IMR-90 (cell line): ENCODE results near the gene PPP1R12B. TPM values are rescaled to one million over a fixed set of nuclear protein-coding genes. Genes with fewer than 3 reads are reported as not detected.

Experiments
- ATAC-seq: fragments of 200-7000 bp; cut with Tn5 transposase; 2 replicates; pipeline ENCODE4 v1.9.1; 2020; ENCODE audit warnings: low read depth, mild to moderate bottlenecking, moderate library complexity
- BruUV-seq: library from RNA; stranded (reverse); fragments of 400-500 nt; replicated peaks from 2 replicates; lab custom pipeline; 2021; lab: Mats Ljungman, UMichigan
- CTCF ChIA-PET: fragments of 300-600 bp; formaldehyde crosslinking; extraction: SDS; loops from one replicate; lab custom pipeline; 2021; ENCODE audit warnings: antibody characterized with exemption; lab: Yijun Ruan, JAX
- POLR2A ChIA-PET: fragments of 300-600 bp; sonication (Branson Sonifier 250); formaldehyde crosslinking; loops from one replicate; lab custom pipeline; 2022; ENCODE audit warnings: antibody characterized with exemption; ENCODE audit not compliant: unreplicated experiment; lab: Charles Lee
- DNase-seq: peaks from one replicate; pipeline ENCODE4 v3.0.0; 2013
- H2AFZ ChIP-seq: replicated peaks from 2 replicates; pipeline ENCODE3; 2013; ENCODE audit warnings: low read length, mild to moderate bottlenecking; ENCODE audit not compliant: poor library complexity
- H2AK5ac ChIP-seq: 2 replicates; pipeline ENCODE4 v1.6.1; 2013; ENCODE audit warnings: low read depth, low read length, inconsistent platforms
- H2AK9ac ChIP-seq: replicated peaks from 2 replicates; pipeline ENCODE3; 2013; ENCODE audit warnings: mild to moderate bottlenecking, low read depth, low read length, moderate library complexity; ENCODE audit not compliant: poor library complexity
- H2BK120ac ChIP-seq: 2 replicates; pipeline ENCODE4 v1.6.1; 2013; ENCODE audit warnings: low read depth, low read length, inconsistent platforms
- H2BK15ac ChIP-seq: 3 replicates; pipeline ENCODE4 v1.6.1; 2013; ENCODE audit warnings: low read depth, low read length, inconsistent platforms
- H2BK20ac ChIP-seq: 2 replicates; pipeline ENCODE4 v1.6.1; 2013; ENCODE audit warnings: low read depth, mild to moderate bottlenecking, inconsistent platforms, low read length, moderate library complexity
- H2BK5ac ChIP-seq: 2 replicates; pipeline ENCODE4 v1.6.1; 2013; ENCODE audit warnings: mild to moderate bottlenecking, low read depth, low read length, inconsistent platforms; ENCODE audit not compliant: poor library complexity, severe bottlenecking
- H3K14ac ChIP-seq: replicated peaks from 2 replicates; pipeline ENCODE4 v1.6.1; 2013; ENCODE audit warnings: low read depth, low read length, inconsistent platforms
- H3K18ac ChIP-seq: 2 replicates; pipeline ENCODE4 v1.6.1; 2013; ENCODE audit warnings: low read depth, low read length, control low read depth
- H3K23ac ChIP-seq: 2 replicates; pipeline ENCODE4 v1.6.1; 2013; ENCODE audit warnings: low read depth, low read length, inconsistent platforms
- H3K27ac ChIP-seq: 2 replicates; pipeline ENCODE4 v1.5.1; 2013; ENCODE audit warnings: mild to moderate bottlenecking, control low read depth, low read length; ENCODE audit not compliant: insufficient read depth
- H3K27me3 ChIP-seq: 2 replicates; pipeline ENCODE4 v1.6.1; 2013; ENCODE audit warnings: low read length; ENCODE audit not compliant: control insufficient read depth, insufficient read depth
- H3K36me3 ChIP-seq: 2 replicates; pipeline ENCODE4 v1.6.1; 2013; ENCODE audit warnings: low read length, mixed read lengths; ENCODE audit not compliant: control insufficient read depth, insufficient read depth
- H3K4ac ChIP-seq: 2 replicates; pipeline ENCODE4 v1.6.1; 2013; ENCODE audit warnings: low read depth, low read length, inconsistent platforms
- H3K4me1 ChIP-seq: 2 replicates; pipeline ENCODE4 v1.6.1; 2013; ENCODE audit warnings: low read length, mixed read lengths; ENCODE audit not compliant: control insufficient read depth, insufficient read depth
- H3K4me2 ChIP-seq: 2 replicates; pipeline ENCODE4 v1.6.1; 2013; ENCODE audit warnings: low read depth, mild to moderate bottlenecking, control low read depth, low read length, moderate library complexity
- H3K4me3 ChIP-seq: 2 replicates; pipeline ENCODE4 v1.5.1; 2013; ENCODE audit warnings: low read depth, mild to moderate bottlenecking, control low read depth, low read length, moderate library complexity; ENCODE audit not compliant: insufficient read depth
- H3K56ac ChIP-seq: 2 replicates; pipeline ENCODE4 v1.6.1; 2013; ENCODE audit warnings: low read length, inconsistent platforms; ENCODE audit not compliant: insufficient read depth; ENCODE audit errors: extremely low read depth
- H3K79me1 ChIP-seq, 2 experiments: 2 replicates each; pipeline ENCODE4 v1.6.1; 2013; ENCODE audit warnings: low read length in 2 of 2, inconsistent platforms in 1 of 2, low read depth in 1 of 2
- H3K9ac ChIP-seq: 2 replicates; pipeline ENCODE4 v1.6.1; 2013; ENCODE audit warnings: low read depth, low read length, control low read depth
- H3K9me1 ChIP-seq: 2 replicates; pipeline ENCODE4 v1.6.1; 2013; ENCODE audit warnings: low read length, inconsistent platforms; ENCODE audit not compliant: insufficient read depth
- H3K9me3 ChIP-seq: 2 replicates; pipeline ENCODE4 v1.6.1; 2013; ENCODE audit warnings: low read length; ENCODE audit not compliant: control insufficient read depth, insufficient read depth
- H4K20me1 ChIP-seq: 2 replicates; pipeline ENCODE4 v1.6.1; 2013; ENCODE audit warnings: low read length, inconsistent platforms; ENCODE audit not compliant: insufficient read depth
- H4K5ac ChIP-seq: 2 replicates; pipeline ENCODE4 v1.6.1; 2013; ENCODE audit warnings: mild to moderate bottlenecking, low read depth, low read length, control low read depth
- H4K8ac ChIP-seq, 2 experiments: 2 replicates each; pipeline ENCODE4 v1.6.1; 2013; ENCODE audit warnings: low read depth in 2 of 2, low read length in 2 of 2, control low read depth in 1 of 2, inconsistent platforms in 1 of 2
- H4K91ac ChIP-seq: 2 replicates; pipeline ENCODE4 v1.6.1; 2013; ENCODE audit warnings: low read depth, low read length, inconsistent platforms; ENCODE audit not compliant: insufficient read depth
- CEBPB ChIP-seq: IDR thresholded peaks from 2 replicates; pipeline ENCODE4 v1.6.1; 2012; ENCODE audit warnings: low read depth, low read length, improper control_type of control experiment
- FOS ChIP-seq: fragments of 150-350 bp; IDR thresholded peaks from 2 replicates; pipeline ENCODE4 v1.6.1; 2016; ENCODE audit warnings: low read depth, low read length
- MAZ ChIP-seq: IDR thresholded peaks from 2 replicates; pipeline ENCODE4 v1.6.1; 2012; ENCODE audit warnings: low read depth, mild to moderate bottlenecking, low read length, improper control_type of control experiment, moderate library complexity, borderline replicate concordance
- MXI1 ChIP-seq: IDR thresholded peaks from 2 replicates; pipeline ENCODE4 v1.6.1; 2012; ENCODE audit warnings: low read depth, mild to moderate bottlenecking, low read length, moderate library complexity, borderline replicate concordance
- NFE2L2 ChIP-seq: fragments of 150-350 bp; IDR thresholded peaks from 2 replicates; pipeline ENCODE4 v1.6.1; 2016; ENCODE audit warnings: low read depth, mild to moderate bottlenecking, low read length
- POLR2A ChIP-seq: IDR thresholded peaks from 2 replicates; pipeline ENCODE4 v1.6.1; 2012; ENCODE audit warnings: mild to moderate bottlenecking, low read depth, low read length
- RCOR1 ChIP-seq: IDR thresholded peaks from 2 replicates; pipeline ENCODE4 v1.6.1; 2012; ENCODE audit warnings: mild to moderate bottlenecking, low read length, improper control_type of control experiment; ENCODE audit not compliant: insufficient replicate concordance
- RFX5 ChIP-seq: IDR thresholded peaks from 2 replicates; pipeline ENCODE4 v1.8.0; 2012; ENCODE audit warnings: low read depth, mild to moderate bottlenecking, low read length, moderate library complexity
- dilution Hi-C: fragments of 300-500 bp; cut with HindIII; formaldehyde crosslinking; loops from one replicate; pipeline ENCODE4 v1.14.3; 2018; ENCODE audit warnings: low sequenced_read_pairs; ENCODE audit not compliant: unreplicated experiment
- in situ Hi-C: fragments of 300-500 bp; cut with MboI; formaldehyde crosslinking; loops from 3 replicates; pipeline ENCODE4 v1.14.3; 2019; ENCODE audit warnings: low sequenced_read_pairs, inconsistent platforms, mixed read lengths
- intact Hi-C: fragments of 100-400 bp; cut with micrococcal nuclease; formaldehyde crosslinking; loops from 2 replicates; pipeline ENCODE4 v1.10.0; 2022
- polyA plus RNA-seq, 3 experiments: library from polyadenylated mRNA; depleted of rRNA; stranded (reverse); fragments of >200 nt; gene quantifications; 2 replicates each; pipeline ENCODE4 v1.2.3, GENCODE V29; 2012; ENCODE audit warnings: low replicate concordance in 1 of 3
- total RNA-seq: library from RNA; depleted of rRNA; stranded (reverse); fragments of >200 nt; gene quantifications from 2 replicates; pipeline ENCODE4 v1.2.3, GENCODE V29; 2012
- TF ChIP-seq, protein P1 (sequence below): conservative IDR thresholded peaks from 2 replicates; pipeline ENCODE4 v1.5.1; 2012; ENCODE audit warnings: mild to moderate bottlenecking, low read depth, low read length, improper control_type of control experiment
- TF ChIP-seq, protein P2 (sequence below): fragments of 150-350 bp; IDR thresholded peaks from 2 replicates; pipeline ENCODE4 v1.6.1; 2017; ENCODE audit warnings: mild to moderate bottlenecking, antibody characterized with exemption, low read length, low read depth

PPP1R12B gene
- total and polyA plus RNA-seq, 2 of the 4 experiments (the other 2 are of a cell fraction): 8.5 to 12.0 TPM

DNA sequence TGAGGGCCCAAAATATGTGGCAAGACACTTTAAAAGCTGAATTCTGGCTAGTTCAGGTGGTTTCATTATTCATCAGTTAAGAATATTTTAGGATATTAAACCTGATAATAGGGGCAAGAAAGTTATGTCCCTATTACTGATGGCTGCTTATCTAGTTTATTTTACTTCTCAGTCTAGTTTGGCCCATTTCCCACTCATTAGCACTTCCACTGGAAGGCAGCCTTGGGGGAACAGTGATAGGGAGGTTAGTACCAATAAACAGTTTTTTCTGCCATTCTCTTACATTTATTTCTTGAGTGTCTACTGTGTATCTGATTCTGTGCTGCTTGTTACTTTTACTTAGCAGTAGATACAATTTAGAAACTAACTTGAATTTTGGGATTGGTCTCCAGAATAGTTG, 9.0 kb downstream of the PPP1R12B start:
- intact Hi-C loops (no loop called here), dilution Hi-C loops (no loop called here), in situ Hi-C loops (no loop called here)
- Histone ChIP-seq H3K18ac (no peak overlapping the region), H3K36me3 (no peaks in the 10 kb centered on the region), H3K4me3 (no peak overlapping the region), H2BK5ac (no peak overlapping the region), H2AK9ac (no peak overlapping the region), H3K23ac (no peak overlapping the region), H4K5ac (no peak overlapping the region), H3K4me1 (peaks cover 4% of the 10 kb centered on the region), H3K27me3 (no peaks in the 10 kb centered on the region), H3K9me3 (no peaks in the 10 kb centered on the region), H3K79me1 (peaks cover 18 to 38% of the 10 kb centered on the region in 2 experiments), H2AK5ac (no peak overlapping the region), H3K14ac (no peak overlapping the region), H3K4me2 (no peak overlapping the region), H4K20me1 (no peaks in the 10 kb centered on the region; the same call in 1 of the 2 replicates), H4K91ac (no peak overlapping the region), H2BK20ac (no peak overlapping the region), H3K4ac (no peak overlapping the region), H3K9me1 (peaks cover 4% of the 10 kb centered on the region; the same call in 1 of the 2 replicates), H2AFZ (no peak overlapping the region), H2BK15ac (no peak overlapping the region), H3K27ac (no peak overlapping the region), H2BK120ac (no peak overlapping the region), H3K9ac (no peak overlapping the region), H4K8ac (no peak overlapping the region), H3K56ac (no peak overlapping the region)
- ChIA-PET POLR2A (no interaction called here), CTCF (no interaction called here)
- ATAC-seq (no peak), DNase-seq (no peak)
- no TSS peak for BruUV-seq
- TF ChIP-seq MAZ (no peak), RCOR1 (no peak), FOS (no peak), POLR2A (no peak), RFX5 (no peak), NFE2L2 (no peak), CEBPB (no peak), MXI1 (no peak)
- TF ChIP-seq, protein P1, sequence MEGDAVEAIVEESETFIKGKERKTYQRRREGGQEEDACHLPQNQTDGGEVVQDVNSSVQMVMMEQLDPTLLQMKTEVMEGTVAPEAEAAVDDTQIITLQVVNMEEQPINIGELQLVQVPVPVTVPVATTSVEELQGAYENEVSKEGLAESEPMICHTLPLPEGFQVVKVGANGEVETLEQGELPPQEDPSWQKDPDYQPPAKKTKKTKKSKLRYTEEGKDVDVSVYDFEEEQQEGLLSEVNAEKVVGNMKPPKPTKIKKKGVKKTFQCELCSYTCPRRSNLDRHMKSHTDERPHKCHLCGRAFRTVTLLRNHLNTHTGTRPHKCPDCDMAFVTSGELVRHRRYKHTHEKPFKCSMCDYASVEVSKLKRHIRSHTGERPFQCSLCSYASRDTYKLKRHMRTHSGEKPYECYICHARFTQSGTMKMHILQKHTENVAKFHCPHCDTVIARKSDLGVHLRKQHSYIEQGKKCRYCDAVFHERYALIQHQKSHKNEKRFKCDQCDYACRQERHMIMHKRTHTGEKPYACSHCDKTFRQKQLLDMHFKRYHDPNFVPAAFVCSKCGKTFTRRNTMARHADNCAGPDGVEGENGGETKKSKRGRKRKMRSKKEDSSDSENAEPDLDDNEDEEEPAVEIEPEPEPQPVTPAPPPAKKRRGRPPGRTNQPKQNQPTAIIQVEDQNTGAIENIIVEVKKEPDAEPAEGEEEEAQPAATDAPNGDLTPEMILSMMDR: no peak
- TF ChIP-seq, protein P2, sequence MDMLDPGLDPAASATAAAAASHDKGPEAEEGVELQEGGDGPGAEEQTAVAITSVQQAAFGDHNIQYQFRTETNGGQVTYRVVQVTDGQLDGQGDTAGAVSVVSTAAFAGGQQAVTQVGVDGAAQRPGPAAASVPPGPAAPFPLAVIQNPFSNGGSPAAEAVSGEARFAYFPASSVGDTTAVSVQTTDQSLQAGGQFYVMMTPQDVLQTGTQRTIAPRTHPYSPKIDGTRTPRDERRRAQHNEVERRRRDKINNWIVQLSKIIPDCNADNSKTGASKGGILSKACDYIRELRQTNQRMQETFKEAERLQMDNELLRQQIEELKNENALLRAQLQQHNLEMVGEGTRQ: no peak
